Measurements from ENCODE around the gene PDGFB.

GRCh38 chr22:39245130-39246039 lies 603 bp upstream of the PDGFB start:
- TF ChIP-seq POLR2A (IDR thresholded peaks at IDR 0.05) (no peak), CTCF (IDR thresholded peaks at IDR 0.05) (no peak)

All from vagina (tissue), 2 donors.